Gastroesophageal sphincter (tissue), 4 donors: ENCODE data around the gene ABCG8. TPM values are rescaled to one million over a fixed set of nuclear protein-coding genes. Genes with fewer than 3 reads are reported as not detected.

ENCODE experiments used
- ATAC-seq: fragments of 150-250 bp; one replicate; pipeline ENCODE4 v1.9.1; 2016; ENCODE audit warnings: mild to moderate bottlenecking, moderate library complexity
- H3K27ac ChIP-seq, 4 donors: fragments of 200-600 bp; sonication (generic) in 3 of 4; 1 replicate in 3 of 4; 2 replicates in 1 of 4; pipeline ENCODE4 v1.5.1; 2016 to 2019
- H3K27me3 ChIP-seq: fragments of 200-600 bp; sonication (generic); one replicate; pipeline ENCODE4 v1.5.1; 2019
- H3K36me3 ChIP-seq, 2 donors: fragments of 200-600 bp; sonication (generic); one replicate each; pipeline ENCODE4 v1.5.1; 2019; ENCODE audit warnings: control low read depth in 1 of 2
- H3K4me1 ChIP-seq, 3 donors: fragments of 200-600 bp; sonication (generic); 1 replicate in 2 of 3; 2 replicates in 1 of 3; pipeline ENCODE4 v1.5.1; 2016 to 2019; ENCODE audit warnings: control low read depth in 2 of 3
- H3K4me3 ChIP-seq, 2 donors: fragments of 200-600 bp; sonication (generic); one replicate each; pipeline ENCODE4 v1.5.1; 2019; ENCODE audit warnings: mild to moderate bottlenecking in 1 of 2, moderate library complexity in 1 of 2
- H3K9me3 ChIP-seq, 3 donors: fragments of 200-600 bp; sonication (generic); one replicate each; pipeline ENCODE4 v1.5.1; 2017 to 2019; ENCODE audit warnings: control low read depth in 2 of 3
- EP300 ChIP-seq: sonication (generic); formaldehyde crosslinking; IDR thresholded peaks from one replicate; pipeline ENCODE4 v1.6.1; 2017; ENCODE audit warnings: antibody characterized with exemption, mild to moderate bottlenecking
- POLR2A ChIP-seq, 2 donors: fragments of 450-650 bp; IDR thresholded peaks; one replicate each; pipeline ENCODE4 v1.6.1; 2017; ENCODE audit warnings: antibody characterized with exemption in 2 of 2, mild to moderate bottlenecking in 2 of 2, moderate library complexity in 1 of 2
- POLR2AphosphoS5 ChIP-seq: sonication (generic); formaldehyde crosslinking; IDR thresholded peaks from one replicate; pipeline ENCODE4 v1.6.1; 2017; ENCODE audit warnings: antibody characterized with exemption
- WGBS, 2 donors: methylation state at CpG; one replicate each; pipeline ENCODE4 v1.1.5; 2018; ENCODE audit warnings: low coverage in 1 of 2; 5-methylcytosine and 5-hydroxymethylcytosine counted together
- total RNA-seq, 4 donors: library from RNA; depleted of rRNA; stranded (reverse); fragments of >200 nt; gene quantifications; one replicate each; pipeline ENCODE4 v1.1.0, GENCODE V29; 2016
- TF ChIP-seq, protein P1 (sequence below), 4 experiments: fragments of 200-600 bp in 2 of 4; fragments of 450-650 bp in 2 of 4; sonication (generic) in 1 of 4; IDR thresholded peaks; one replicate each; pipeline ENCODE4 v1.5.1; 2017 to 2019; ENCODE audit warnings: antibody characterized with exemption in 4 of 4, mild to moderate bottlenecking in 2 of 4, moderate library complexity in 2 of 4

ABCG8 gene
- total RNA-seq, 4 donors from 2014 or later, result 0.12 TPM; not detected in 3

DNA sequence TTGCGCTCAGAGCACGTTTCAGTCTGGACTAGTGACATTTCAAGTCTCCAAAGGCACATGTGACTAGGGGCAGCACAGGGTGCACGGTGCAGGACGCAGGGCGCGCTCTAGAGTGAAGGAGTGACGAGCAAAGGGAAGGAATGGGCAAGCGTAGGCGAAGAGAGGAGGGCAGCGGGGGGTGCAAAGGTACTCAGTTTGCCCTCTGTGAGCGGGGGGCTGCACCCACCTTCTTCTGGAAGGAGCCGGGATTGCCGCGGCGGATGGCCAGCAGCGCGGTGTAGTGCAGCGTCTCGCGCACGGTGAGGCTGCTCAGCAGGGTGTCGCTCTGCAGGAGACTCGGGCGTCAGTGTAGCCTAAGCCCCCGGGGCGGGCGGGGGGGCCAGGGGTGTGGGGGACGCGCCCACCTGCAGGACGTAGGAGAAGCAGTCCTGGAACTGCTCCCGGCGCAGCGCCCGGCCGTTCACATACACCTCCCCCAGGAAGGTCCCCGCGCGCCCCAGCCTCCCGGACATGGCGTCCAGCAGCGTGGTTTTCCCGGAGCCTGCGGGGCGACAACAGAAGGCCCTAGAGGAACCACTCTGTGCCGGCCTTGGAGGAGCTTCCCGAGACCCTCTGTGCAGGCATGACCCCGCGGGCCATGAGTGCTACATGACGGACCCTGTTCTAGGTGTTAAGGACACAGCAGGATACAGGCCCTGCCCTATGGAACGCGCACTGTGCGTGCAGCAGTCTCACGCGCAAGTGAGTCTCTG is 7.1 kb upstream of the ABCG8 start:
- Histone ChIP-seq H3K9me3 (no peaks in the 10 kb centered on the region), H3K4me3 (peak overlapping the region in 1 of 2 donors; percentile 24), H3K27ac (no peak overlapping the region), H3K36me3 (no peaks in the 10 kb centered on the region), H3K4me1 (peaks cover 0 to 9% (median 0%) of the 10 kb centered on the region in 3 donors), H3K27me3 (peaks cover 39% of the 10 kb centered on the region)
- TF ChIP-seq POLR2A (IDR thresholded peaks at IDR 0.05) (no peak), EP300 (no peak), POLR2AphosphoS5 (no peak)
- TF ChIP-seq, protein P1, sequence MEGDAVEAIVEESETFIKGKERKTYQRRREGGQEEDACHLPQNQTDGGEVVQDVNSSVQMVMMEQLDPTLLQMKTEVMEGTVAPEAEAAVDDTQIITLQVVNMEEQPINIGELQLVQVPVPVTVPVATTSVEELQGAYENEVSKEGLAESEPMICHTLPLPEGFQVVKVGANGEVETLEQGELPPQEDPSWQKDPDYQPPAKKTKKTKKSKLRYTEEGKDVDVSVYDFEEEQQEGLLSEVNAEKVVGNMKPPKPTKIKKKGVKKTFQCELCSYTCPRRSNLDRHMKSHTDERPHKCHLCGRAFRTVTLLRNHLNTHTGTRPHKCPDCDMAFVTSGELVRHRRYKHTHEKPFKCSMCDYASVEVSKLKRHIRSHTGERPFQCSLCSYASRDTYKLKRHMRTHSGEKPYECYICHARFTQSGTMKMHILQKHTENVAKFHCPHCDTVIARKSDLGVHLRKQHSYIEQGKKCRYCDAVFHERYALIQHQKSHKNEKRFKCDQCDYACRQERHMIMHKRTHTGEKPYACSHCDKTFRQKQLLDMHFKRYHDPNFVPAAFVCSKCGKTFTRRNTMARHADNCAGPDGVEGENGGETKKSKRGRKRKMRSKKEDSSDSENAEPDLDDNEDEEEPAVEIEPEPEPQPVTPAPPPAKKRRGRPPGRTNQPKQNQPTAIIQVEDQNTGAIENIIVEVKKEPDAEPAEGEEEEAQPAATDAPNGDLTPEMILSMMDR (IDR thresholded peaks at IDR 0.05), result no peak
- WGBS, 2 donors, result 25 to 41% methylated on average over 10 to 14 of the region's 54 CpGs
- ATAC-seq, result no peak

- TF ChIP-seq, protein P1 (IDR thresholded peaks at IDR 0.05), result no peak
- Histone ChIP-seq H3K36me3 (no peaks in the 10 kb centered on the region), H3K4me1 (peaks cover 0 to 9% (median 0%) of the 10 kb centered on the region in 3 donors), H3K27me3 (peaks cover 39% of the 10 kb centered on the region), H3K27ac (no peak overlapping the region), H3K9me3 (no peaks in the 10 kb centered on the region), H3K4me3 (no peak overlapping the region)
- no peak for ATAC-seq
- 81 to 100% methylated on average over 1 to 2 of the region's 3 CpGs for WGBS, 2 donors
These were observed 6.3 kb upstream of the ABCG8 start for GRCh38 chr2:43832457-43832856.

DNA sequence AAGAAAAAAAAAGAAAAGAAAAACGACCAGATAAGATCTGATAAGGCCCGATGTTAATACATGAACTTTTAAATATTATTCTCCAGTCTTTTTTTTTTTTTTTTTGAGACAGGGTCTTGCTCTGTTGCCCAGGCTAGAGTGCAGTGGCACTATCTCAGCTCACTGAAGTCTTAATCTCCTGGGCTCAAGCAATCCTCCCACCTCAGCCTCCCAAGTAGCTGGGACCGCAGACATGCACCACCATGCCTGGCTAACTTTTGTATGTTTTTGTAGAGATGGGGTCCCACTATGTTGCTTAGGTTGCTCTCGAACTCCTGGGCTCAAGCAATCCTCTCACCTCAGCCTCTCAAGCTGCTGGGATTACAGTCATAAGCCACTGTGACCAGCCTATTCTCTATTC is 1.7 kb upstream of the ABCG8 start:
- TF ChIP-seq, protein P1 (IDR thresholded peaks at IDR 0.05), result no peak
- TF ChIP-seq EP300 (no peak), POLR2A (IDR thresholded peaks at IDR 0.05) (no peak), POLR2AphosphoS5 (no peak)
- Histone ChIP-seq H3K27ac (no peak overlapping the region), H3K27me3 (peaks cover 14% of the 10 kb centered on the region), H3K9me3 (no peaks in the 10 kb centered on the region), H3K4me3 (no peak overlapping the region), H3K4me1 (peaks cover 0 to 2% (median 0%) of the 10 kb centered on the region in 3 donors), H3K36me3 (no peaks in the 10 kb centered on the region)
- WGBS, 2 donors, result 72 to 88% methylated on average over 3 to 4 of the region's 4 CpGs
- ATAC-seq, result no peak

GRCh38 chr2:43837831-43838559 is 776 bp upstream of the ABCG8 start:
- H3K27ac ChIP-seq, result no peak overlapping the region

More at GRCh38 chr2:43837831-43838559, 776 bp upstream of the ABCG8 start:
- no peaks in the 10 kb centered on the region for H3K36me3 ChIP-seq
- 84 to 100% methylated on average over 3 to 7 of the region's 21 CpGs for WGBS, 2 donors
- peaks cover 5% of the 10 kb centered on the region for H3K27me3 ChIP-seq
- no peak overlapping the region for H3K4me3 ChIP-seq
- H3K4me1 ChIP-seq, result no peaks in the 10 kb centered on the region
- H3K9me3 ChIP-seq, result no peaks in the 10 kb centered on the region
- TF ChIP-seq EP300 (no peak), POLR2A (IDR thresholded peaks at IDR 0.05) (no peak), POLR2AphosphoS5 (no peak)
- TF ChIP-seq, protein P1 (IDR thresholded peaks at IDR 0.05), result no peak
- no peak for ATAC-seq
